Sigmoid colon (tissue), 7 donors: ENCODE data around the gene RABGAP1. TPM values are rescaled to one million over a fixed set of nuclear protein-coding genes. Genes with fewer than 3 reads are reported as not detected.

ENCODE experiments used
- DNase-seq: peaks from one replicate; pipeline ENCODE4 v3.0.0-alpha.2; 2019
- H3K27ac ChIP-seq, 4 donors: fragments of 200-600 bp; sonication (generic); one replicate each; pipeline ENCODE4 v1.5.1; 2016 to 2019; ENCODE audit warnings: mild to moderate bottlenecking in 1 of 4
- H3K27me3 ChIP-seq, 3 donors: fragments of 200-600 bp; sonication (generic); one replicate each; pipeline ENCODE4 v1.5.1; 2019; ENCODE audit warnings: mild to moderate bottlenecking in 1 of 3
- H3K36me3 ChIP-seq, 4 donors: fragments of 200-600 bp; sonication (generic); one replicate each; pipeline ENCODE4 v1.5.1; 2016 to 2019
- H3K4me1 ChIP-seq, 4 donors: fragments of 200-600 bp; sonication (generic); one replicate each; pipeline ENCODE4 v1.5.1; 2017 to 2019
- H3K4me3 ChIP-seq, 4 donors: fragments of 200-600 bp; sonication (generic); one replicate each; pipeline ENCODE4 v1.5.1; 2017 to 2019; ENCODE audit warnings: mild to moderate bottlenecking in 2 of 4, moderate library complexity in 1 of 4
- H3K9me3 ChIP-seq, 4 donors: fragments of 200-600 bp in 3 of 4; sonication (generic) in 3 of 4; one replicate each; pipeline versions ENCODE4 v1.5.1 to v1.6.1; 2013 to 2019
- EP300 ChIP-seq, 4 donors: sonication (generic); formaldehyde crosslinking; IDR thresholded peaks; one replicate each; pipeline ENCODE4 v1.6.1; 2017; ENCODE audit warnings: antibody characterized with exemption in 4 of 4
- POLR2A ChIP-seq, 2 donors: fragments of 450-650 bp; IDR thresholded peaks; one replicate each; pipeline ENCODE4 v1.6.1; 2016; ENCODE audit warnings: antibody characterized with exemption in 2 of 2, mild to moderate bottlenecking in 2 of 2, moderate library complexity in 2 of 2
- POLR2AphosphoS5 ChIP-seq, 4 donors: sonication (generic); formaldehyde crosslinking; IDR thresholded peaks; one replicate each; pipeline ENCODE4 v1.6.1; 2017; ENCODE audit warnings: antibody characterized with exemption in 4 of 4
- WGBS, 2 donors: extraction: QIAGEN DNeasy Blood & Tissue Kit; methylation state at CpG; one replicate each; pipeline ENCODE4 v1.1.7; 2013; 5-methylcytosine and 5-hydroxymethylcytosine counted together
- intact Hi-C: fragments of 100-400 bp; cut with DNase I; formaldehyde crosslinking; loops from one replicate; pipeline ENCODE4 v1.15.1; 2023
- polyA plus RNA-seq, 3 donors: library from polyadenylated mRNA; stranded (reverse); fragments of 200-250 nt; gene quantifications; one replicate each; pipeline ENCODE4 v1.2.3, GENCODE V29; 2013
- total RNA-seq, 4 donors: library from RNA; depleted of rRNA; stranded (reverse); fragments of >200 nt; gene quantifications; one replicate each; pipeline ENCODE4 v1.1.0, GENCODE V29; 2016
- TF ChIP-seq, protein P1 (sequence below), 4 experiments: fragments of 450-650 bp in 3 of 4; fragments of 200-600 bp in 1 of 4; IDR thresholded peaks; one replicate each; pipeline ENCODE4 v1.5.1; 2016 to 2019; ENCODE audit warnings: antibody characterized with exemption in 4 of 4, mild to moderate bottlenecking in 3 of 4, moderate library complexity in 2 of 4
- donor health status: healthy with polysubstance abuse.
- donor health status: Bipolar disorder and iron deficiency.
- donor health status: healthy.

The RABGAP1 gene
- total and polyA plus RNA-seq, 7 donors, result 12.5 to 110 (median 90.6) TPM

DNA sequence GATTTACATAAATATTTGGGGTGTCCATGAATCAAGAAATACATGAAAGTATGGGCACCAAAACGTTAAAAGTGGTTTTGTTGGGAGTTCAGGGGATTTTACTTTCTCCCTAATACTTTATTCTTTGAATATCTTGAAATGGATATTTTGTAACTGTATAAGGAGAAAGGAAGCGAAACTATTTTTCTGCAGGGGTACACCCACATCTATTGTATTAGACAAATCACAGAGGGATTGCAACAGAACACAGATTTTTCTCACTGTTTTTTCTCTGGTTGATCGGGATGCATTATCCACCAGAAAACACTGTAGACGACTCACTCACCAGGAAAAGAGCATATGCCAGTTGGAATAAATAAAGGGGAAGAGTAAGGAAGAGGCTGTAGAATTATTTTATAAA is 1.2 kb upstream of the RABGAP1 start:
- no peak for DNase-seq
- intact Hi-C loops, result no loop called here
- 85 to 92% methylated on average over 4 of the region's 4 CpGs for WGBS, 2 donors

DNA sequence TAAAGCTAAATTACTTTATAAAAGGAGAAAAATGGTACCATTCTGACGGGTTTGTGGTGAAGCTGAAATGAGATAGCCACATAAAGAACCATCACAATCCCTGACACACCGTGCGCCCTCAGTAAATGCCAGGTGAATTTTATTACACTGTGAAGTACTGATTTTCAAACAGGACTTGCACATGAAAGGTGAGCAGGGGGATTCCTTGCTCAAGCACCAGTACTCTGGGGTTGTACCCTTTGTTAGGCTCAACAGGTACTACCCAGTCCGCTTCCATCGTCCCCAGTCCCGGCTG is 419 bp upstream of the RABGAP1 start:
- peak overlapping the region; percentile 75 to 97 (median 92) for H3K27ac ChIP-seq
- no peak for DNase-seq
- intact Hi-C loops, result loop anchor here (2.0 kb wide), 1 partner anchor 36 kb away; the partner anchor contains the start of gene RC3H2
- H3K4me3 ChIP-seq, result peak overlapping the region; percentile 6 to 86 (median 78)
- H3K4me1 ChIP-seq, result peaks cover 0 to 43% (median 30%) of the 10 kb centered on the region in 4 donors
- peaks cover 0 to 24% (median 2%) of the 10 kb centered on the region in 4 donors for H3K36me3 ChIP-seq
- H3K27me3 ChIP-seq, result no peaks in the 10 kb centered on the region
- TF ChIP-seq EP300 (IDR thresholded peaks at IDR 0.05) (no peak), POLR2A (IDR thresholded peaks at IDR 0.05) (no peak), POLR2AphosphoS5 (IDR thresholded peaks at IDR 0.05) (no peak)
- TF ChIP-seq, protein P1, sequence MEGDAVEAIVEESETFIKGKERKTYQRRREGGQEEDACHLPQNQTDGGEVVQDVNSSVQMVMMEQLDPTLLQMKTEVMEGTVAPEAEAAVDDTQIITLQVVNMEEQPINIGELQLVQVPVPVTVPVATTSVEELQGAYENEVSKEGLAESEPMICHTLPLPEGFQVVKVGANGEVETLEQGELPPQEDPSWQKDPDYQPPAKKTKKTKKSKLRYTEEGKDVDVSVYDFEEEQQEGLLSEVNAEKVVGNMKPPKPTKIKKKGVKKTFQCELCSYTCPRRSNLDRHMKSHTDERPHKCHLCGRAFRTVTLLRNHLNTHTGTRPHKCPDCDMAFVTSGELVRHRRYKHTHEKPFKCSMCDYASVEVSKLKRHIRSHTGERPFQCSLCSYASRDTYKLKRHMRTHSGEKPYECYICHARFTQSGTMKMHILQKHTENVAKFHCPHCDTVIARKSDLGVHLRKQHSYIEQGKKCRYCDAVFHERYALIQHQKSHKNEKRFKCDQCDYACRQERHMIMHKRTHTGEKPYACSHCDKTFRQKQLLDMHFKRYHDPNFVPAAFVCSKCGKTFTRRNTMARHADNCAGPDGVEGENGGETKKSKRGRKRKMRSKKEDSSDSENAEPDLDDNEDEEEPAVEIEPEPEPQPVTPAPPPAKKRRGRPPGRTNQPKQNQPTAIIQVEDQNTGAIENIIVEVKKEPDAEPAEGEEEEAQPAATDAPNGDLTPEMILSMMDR (IDR thresholded peaks at IDR 0.05), result no peak
- WGBS, 2 donors, result 16 to 25% methylated on average over 6 of the region's 6 CpGs
- H3K9me3 ChIP-seq, result no peaks in the 10 kb centered on the region

More for the DNA sequence above, 1.2 kb upstream of the RABGAP1 start:
- Histone ChIP-seq H3K4me3 (no peak overlapping the region), H3K27me3 (no peaks in the 10 kb centered on the region), H3K9me3 (no peaks in the 10 kb centered on the region), H3K4me1 (peaks cover 0 to 38% (median 22%) of the 10 kb centered on the region in 4 donors), H3K27ac (no peak overlapping the region), H3K36me3 (peaks cover 0 to 24% (median 2%) of the 10 kb centered on the region in 4 donors)
- TF ChIP-seq POLR2A (IDR thresholded peaks at IDR 0.05), result no peak
- TF ChIP-seq EP300 (IDR thresholded peaks at IDR 0.05), result no peak
- TF ChIP-seq, protein P1 (IDR thresholded peaks at IDR 0.05), result no peak
- no peak for TF ChIP-seq POLR2AphosphoS5 (IDR thresholded peaks at IDR 0.05)

DNA sequence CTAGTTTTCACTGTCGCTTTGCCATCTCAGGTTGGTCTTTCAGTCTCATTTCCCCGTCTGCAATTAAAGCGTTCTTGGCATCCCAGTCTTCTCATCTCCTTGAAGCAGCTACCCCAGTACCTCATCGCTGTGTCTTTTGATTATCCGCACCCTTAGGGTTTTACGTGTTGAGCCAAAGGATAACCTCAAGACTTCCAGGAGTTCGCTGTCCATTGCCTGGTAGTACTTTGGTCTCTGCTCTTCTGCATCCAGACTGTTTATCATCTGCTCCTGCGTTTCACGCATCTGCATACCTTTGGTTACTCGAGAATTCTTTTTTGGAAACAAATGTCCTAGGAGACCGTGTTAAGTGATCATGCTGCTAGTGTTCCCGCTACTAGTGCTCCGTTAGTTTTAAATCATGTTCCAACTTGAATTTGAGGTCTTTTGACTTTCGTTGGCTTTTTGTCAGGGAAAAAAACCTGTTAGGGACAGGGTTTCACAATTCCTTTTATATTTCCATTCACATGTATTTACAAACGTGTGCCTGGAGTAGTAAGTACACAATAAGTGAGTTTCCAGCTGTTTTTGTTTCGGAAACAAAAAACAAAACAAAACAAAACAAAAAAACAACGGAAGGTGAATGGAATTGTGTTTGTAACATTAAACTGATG is 888 bp downstream of the RABGAP1 start:
- peak overlapping the region; percentile 92 to 97 (median 94) for H3K27ac ChIP-seq
- no peaks in the 10 kb centered on the region for H3K27me3 ChIP-seq
- intact Hi-C loops, result loop anchor here (2.0 kb wide), 1 partner anchor 37 kb away; the partner anchor contains the start of gene RC3H2
- peak; percentile 52 for DNase-seq
- TF ChIP-seq POLR2AphosphoS5 (IDR thresholded peaks at IDR 0.05) (peak in 2 of 4 donors; percentile 17 to 32), EP300 (IDR thresholded peaks at IDR 0.05) (no peak), POLR2A (IDR thresholded peaks at IDR 0.05) (no peak)
- TF ChIP-seq, protein P1 (IDR thresholded peaks at IDR 0.05), result no peak
- peaks cover 0 to 18% (median 0%) of the 10 kb centered on the region in 4 donors for H3K36me3 ChIP-seq
- H3K4me1 ChIP-seq, result peaks cover 0 to 56% (median 43%) of the 10 kb centered on the region in 4 donors
- H3K4me3 ChIP-seq, result peak overlapping the region; percentile 72 to 86 (median 80)
- H3K9me3 ChIP-seq, result no peaks in the 10 kb centered on the region
- WGBS, 2 donors, result 3 to 13% methylated on average over 17 of the region's 17 CpGs

DNA sequence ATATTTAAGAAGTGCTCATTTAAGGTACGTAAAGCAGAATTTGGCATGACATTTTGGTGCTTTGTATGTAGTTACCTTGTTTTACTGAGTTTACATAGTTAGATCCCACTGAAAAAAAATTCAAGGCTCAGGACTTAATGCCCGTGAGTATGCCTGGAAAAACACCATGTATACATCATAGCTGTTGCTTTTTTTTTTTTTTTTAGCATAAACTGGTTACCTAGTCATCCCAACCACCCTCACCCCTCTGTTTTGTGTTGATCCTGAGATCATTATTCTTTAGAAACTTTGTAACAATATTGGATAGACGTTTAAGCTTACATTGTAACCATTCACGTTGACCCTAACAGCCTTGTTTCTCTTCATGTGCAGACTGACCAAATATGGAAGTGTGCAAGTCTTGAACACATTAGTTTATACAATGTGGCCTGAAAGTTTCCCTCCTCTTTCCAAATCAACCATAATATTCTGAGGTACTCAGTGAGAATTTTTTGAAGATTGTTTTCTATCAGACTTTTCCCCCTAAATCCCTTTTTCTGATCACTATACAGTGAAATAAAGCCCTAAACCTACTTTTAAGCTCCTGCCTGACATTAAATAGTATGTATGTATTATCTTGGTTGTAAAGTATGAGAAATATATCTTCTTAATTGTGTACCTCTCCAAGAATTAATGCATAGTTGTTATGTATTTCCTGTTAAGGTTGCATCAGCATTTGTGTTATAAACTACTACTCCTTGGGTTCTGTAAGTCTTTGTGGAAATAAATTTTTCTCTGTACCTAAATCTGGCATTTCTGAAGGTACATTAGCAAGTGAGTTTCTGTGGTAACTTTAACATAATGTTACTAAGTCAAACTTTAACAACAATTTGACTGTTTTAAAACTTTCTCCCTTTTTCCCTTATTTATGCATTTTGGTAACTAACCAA is 4.4 kb downstream of the RABGAP1 start:
- WGBS, 2 donors, result 55 to 70% methylated on average over 4 of the region's 4 CpGs
- Histone ChIP-seq H3K9me3 (no peaks in the 10 kb centered on the region), H3K4me3 (no peak overlapping the region), H3K27me3 (no peaks in the 10 kb centered on the region), H3K27ac (peak overlapping the region; percentile 57 to 97 (median 82)), H3K4me1 (peaks cover 0 to 83% (median 61%) of the 10 kb centered on the region in 4 donors), H3K36me3 (peaks cover 0 to 4% (median 0%) of the 10 kb centered on the region in 4 donors)
- no peak for TF ChIP-seq EP300 (IDR thresholded peaks at IDR 0.05)
- TF ChIP-seq POLR2A (IDR thresholded peaks at IDR 0.05), result no peak
- no peak for TF ChIP-seq POLR2AphosphoS5 (IDR thresholded peaks at IDR 0.05)
- TF ChIP-seq, protein P1 (IDR thresholded peaks at IDR 0.05), result no peak
- DNase-seq, result no peak
- intact Hi-C loops, result loop anchor here (5.0 kb wide), 1 partner anchor 47 kb away; no protein-coding TSS in a partner anchor
